CD4-positive, alpha-beta T cell treated with Interleukin-12 subunit alpha and Interleukin-12 subunit beta, for 1 hour (primary cell): ENCODE measurements around the gene NME5.

Source experiments
- DNase-seq: peaks from one replicate; pipeline ENCODE4 v3.0.0-alpha.2; 2020

Gene NME5

DNA sequence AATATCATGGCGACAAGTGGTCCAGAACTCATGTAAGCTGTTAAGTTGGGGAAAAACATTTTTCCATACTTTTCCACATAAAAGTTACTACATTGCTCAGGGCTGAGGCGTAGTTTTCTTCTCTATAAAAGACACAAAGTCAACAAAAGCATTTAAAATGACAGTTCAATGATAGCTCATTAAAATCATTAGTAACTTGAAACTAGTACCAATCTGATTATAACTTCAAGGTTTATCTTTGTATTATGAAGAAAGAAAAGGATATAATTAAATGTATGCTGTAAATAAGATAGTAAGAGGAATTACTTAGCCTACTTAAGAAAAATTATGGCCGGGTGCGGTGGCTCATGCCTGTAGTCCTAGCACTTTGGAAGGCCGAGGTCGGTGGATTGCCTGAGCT, 9.9 kb downstream of the NME5 start:
- DNase-seq, result no peak

DNA sequence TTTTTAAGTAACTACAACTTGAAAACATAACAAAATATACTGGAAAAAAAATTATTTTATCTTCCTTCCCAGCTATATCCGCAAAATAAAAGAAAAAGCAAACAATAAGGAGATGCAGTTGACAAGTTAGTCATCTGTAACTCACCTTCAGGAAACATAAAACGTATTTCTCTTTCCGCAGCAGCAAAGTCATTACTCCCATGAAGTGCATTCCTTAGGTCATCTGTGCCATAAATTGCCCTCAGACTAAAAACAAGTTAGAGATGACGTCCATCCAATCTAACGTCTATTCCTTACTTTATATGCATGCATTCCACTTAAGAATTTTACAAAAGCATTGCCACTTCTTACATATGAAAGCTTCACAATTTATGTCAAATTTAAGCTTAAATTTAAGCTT, 10.9 kb downstream of the NME5 start:
- no peak for DNase-seq

DNA sequence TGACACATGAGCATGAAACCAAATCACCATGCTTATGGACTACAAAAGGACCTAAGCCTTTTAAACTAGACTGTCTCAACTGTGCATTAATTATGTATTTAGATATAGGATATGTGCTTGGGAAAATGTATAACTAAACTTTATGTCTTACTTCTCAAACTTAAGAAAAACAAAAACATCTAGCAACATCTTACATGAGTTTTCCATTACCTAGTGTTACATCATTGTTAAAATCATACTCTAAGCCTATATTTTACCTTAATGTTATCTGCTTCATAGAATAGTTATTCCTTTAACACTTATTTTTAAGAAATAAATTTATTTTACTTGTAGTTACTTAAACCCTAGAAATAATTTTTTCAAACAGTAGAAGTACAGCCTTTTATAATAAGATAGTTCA, 24.0 kb downstream of the NME5 start:
- DNase-seq, result no peak

DNA sequence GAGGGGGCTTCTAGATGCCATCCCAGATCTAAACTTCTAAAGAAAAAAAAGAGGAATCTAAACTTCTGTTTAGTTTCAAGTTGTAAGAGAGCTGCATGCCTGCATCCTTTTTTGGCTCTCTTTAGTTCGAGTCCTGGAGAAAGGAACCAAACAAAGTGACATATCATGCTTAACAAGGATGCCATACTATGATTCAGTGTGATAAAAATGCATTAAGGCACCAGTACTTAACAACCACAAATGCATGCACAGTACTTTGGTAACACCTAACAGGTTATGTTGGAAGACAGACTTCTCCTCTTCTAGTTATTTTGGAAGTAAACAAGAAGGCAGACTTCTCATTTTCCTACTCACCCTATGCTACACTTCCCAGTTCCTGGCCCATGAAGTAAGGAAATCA, 27.3 kb downstream of the NME5 start:
- DNase-seq, result no peak

DNA sequence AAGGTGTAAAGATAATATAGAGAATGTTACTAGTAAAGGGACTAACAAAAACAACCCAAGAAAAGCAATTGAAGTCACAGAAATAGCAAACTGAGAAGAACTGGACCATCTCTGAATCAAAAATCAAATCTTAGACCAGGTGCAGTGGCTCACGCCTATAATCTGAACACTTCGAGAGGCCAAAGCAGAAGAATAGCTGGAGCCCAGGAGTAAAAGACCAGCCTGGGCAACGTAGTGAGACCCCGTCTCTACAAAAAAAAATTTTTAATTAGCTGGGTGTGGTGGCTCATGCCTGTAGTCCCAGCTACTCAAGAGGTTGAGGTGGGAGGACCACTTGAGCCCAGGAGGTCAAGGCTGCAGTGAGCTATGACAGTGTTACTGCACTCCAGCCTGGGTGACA, 28.0 kb downstream of the NME5 start:
- no peak for DNase-seq

DNA sequence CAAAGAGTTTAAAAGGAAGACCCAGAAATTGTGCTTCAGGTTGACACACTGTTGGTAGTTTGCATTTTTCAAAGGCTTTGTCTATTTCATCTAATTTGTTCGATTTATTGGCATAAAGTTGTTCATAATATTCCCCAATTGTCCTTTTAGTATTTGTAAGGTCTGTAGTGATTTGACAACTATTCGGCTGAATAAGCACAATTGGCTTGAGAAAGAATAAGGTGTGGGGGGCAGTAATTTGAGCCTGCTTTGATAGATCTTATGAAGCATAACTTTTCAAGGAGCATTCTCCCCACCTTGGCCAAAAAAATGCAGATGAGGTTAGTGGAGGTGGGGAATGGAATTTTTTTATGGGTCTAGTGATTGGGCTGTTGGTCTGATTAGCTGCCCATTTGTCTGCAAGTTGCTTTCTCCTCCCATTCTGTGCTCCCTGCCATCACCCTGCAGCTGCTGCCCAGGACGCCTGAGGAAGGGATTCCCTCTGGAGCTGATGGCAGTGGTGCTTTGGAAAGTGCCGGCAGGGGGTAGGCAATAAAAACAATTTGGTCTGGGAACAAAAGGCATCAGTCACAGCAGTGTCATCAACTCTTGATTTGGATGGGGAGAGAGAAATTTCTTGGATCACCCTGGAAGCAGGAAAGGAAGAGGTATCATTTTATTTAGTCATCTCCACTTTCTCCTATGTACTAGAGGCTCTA, 28.8 kb downstream of the NME5 start:
- no peak for DNase-seq

DNA sequence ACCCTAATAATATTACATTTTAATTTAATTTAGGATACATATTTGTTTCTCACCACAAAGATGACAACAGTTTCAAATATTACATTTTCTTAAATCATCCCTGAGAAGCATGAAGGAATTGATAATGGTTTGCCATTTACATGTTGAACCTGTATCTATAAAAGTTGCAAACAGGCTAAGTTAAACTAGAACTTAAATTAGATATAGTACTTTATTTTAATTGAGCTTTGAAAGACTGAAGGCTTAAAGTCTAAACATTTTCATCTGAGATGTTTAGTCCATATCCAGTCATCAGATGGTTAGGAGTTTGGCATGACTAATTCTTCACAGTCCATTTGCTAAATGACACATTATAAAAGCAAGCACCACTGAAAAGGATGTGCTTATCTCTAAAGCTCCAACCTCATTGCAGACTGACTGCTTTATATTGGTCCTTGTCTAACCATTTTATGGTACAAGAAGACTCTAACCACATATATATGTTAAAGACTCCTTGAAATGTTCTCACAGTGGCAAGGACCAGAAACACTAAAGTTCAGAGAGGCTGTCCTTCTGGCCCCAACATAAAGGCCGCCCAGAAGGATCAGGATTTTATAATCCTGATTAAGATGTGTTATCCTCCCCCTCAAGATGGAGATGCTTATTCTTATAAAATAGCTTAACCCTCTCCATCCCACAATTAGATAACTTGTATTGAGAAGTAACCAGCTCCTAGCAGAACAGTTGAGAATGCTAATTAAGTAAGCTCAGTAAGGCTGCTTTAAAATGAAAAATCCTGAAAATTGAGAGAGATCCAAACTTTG, 29.6 kb downstream of the NME5 start:
- no peak for DNase-seq

DNA sequence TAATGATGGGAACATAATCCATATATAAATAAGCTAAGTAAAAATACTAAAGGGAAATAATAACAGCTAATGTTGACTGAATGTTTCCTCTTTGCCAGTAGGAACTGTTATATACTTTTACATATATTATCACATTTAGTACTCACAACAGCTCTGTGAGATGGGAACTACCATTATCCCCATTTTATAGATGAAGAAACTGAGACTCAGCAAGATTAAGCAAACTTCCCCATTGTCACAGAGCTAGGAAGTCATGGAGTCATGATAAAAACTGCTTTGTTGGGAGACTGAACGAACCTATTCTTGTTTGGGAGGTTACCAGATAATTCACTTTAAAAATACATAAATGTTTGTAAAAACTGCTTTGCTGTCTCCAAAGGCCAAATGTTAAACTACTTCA, 32.0 kb downstream of the NME5 start:
- DNase-seq, result no peak

DNA sequence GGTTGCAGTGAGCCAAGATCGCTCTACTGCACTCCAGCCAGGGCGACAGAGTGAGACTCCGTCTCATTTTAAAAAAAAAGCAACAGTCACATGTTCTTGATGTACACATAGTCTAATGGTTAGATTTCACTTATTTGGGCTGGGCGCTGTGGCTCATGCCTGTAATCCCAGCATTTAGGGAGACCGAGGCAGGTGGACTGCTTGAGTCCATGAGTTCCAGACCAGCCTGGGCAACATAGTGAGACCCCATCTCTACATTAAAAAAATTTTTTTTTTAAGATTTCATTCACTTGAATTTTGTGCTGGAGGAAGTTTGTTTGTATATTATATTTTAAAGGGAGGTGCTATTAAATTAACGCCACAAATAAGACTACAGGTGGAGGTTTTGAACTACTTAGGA, 33.5 kb downstream of the NME5 start:
- no peak for DNase-seq

DNA sequence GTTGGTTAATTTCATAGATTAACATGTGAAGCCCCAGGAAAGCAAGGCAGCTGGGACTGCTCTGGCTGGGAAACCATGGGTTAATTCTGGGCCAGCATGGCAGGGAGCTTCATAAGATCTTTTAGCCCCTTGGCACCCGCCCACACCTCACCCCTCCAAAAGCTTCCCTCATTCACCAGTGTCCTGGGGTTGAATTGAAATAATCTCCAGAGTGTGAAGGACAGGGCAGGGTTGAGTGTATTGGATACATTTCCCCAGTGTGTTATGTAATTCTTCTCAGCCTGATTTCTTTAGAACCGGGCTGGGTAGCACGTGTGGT, 36.0 kb downstream of the NME5 start:
- DNase-seq, result no peak

DNA sequence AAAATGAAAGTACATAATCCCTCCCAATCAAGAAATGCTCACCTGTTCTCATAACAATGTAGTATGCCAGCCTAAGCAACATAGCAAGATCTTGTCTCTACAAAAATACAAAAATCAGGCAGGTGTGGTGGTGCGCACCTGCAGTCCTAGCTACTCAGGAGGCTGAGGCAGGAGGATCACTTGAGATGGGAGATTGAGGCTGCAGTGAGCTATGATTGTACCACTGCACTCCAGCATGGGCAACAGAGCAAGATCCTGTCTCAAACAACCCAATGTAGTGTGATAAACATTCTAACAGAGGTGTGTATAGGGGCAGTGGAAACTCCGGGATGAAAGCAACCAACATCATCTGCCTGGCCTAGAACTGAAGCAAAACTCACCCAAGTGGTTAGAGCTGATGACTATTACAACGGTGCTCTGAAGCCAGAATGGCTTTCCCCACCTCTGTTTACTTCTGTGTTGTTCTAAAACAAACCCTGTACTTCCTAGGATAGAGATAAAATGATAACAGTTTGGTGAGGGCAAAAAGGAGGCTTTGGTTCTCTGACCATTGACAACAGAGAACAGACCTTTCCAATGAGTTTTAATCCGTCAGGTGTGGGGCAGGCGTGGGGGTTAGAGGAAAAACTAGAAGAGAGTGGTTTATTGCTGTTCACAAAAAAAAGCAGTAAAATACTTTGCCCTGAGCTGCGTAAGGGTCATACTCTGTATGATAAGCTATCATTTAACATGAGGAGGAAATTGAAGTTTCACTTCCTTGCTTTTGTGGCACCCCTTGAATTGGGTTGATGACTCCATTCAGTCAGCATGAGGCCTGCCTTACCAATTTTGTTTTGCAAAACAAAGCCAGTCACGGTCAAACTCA, 36.5 kb downstream of the NME5 start:
- DNase-seq, result no peak

DNA sequence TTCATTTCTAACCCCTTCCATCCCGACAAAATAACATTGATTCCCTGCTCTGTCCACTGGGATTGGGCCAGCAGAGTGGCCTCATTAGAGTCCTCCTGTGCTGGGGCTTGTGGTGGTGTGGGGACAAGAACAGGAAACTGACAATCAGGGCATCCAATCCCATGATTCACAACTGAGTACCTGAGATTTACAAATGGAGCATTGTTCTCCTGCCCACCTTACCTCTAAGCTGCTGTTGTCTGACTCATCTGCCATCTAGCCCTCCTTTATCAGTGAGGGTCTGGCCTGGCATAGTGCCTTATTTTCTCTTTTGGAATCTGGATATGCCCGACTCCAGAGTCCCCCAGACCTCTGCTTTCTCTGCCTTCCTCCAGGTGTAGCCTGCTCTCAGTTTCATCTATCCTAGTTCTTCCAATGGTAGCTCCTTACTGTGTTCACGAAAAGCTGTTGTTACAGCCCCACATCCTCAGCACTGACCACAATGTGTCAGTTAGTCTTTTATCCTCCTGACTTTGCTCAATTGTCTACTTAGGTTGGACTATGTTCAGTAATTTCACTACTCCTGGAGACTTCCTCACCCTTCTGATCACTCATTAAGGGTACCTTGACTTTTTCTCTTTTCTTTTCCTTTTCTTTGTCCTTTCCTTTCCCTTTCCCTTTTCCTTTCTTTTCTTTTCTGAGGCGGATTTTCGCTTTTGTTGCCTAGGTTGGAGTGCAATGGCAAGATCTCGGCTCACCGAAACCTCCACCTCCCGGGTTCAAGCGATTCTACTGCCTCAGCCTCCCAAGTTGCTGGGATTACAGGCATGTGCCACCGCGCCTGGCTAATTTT, 42.0 kb downstream of the NME5 start:
- DNase-seq, result no peak

DNA sequence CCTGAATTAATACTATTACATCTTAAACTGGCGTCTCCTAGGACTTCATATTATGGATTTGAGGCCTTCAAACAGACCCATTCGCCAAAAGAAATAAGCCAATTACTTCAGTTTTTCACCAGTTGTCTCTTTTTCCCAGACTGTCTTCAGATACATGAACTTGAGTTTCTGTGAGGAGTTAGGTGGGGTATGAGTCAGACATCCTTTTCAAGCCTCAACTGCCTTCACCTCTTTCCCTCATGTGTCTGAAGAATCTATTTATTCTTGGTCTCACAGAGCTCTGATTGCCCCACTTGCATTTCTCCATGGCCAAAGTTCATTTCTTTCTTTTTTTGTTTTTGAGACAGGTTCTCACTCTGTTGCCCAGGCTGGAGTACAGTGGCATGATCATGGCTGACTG, 42.9 kb downstream of the NME5 start:
- DNase-seq, result no peak

DNA sequence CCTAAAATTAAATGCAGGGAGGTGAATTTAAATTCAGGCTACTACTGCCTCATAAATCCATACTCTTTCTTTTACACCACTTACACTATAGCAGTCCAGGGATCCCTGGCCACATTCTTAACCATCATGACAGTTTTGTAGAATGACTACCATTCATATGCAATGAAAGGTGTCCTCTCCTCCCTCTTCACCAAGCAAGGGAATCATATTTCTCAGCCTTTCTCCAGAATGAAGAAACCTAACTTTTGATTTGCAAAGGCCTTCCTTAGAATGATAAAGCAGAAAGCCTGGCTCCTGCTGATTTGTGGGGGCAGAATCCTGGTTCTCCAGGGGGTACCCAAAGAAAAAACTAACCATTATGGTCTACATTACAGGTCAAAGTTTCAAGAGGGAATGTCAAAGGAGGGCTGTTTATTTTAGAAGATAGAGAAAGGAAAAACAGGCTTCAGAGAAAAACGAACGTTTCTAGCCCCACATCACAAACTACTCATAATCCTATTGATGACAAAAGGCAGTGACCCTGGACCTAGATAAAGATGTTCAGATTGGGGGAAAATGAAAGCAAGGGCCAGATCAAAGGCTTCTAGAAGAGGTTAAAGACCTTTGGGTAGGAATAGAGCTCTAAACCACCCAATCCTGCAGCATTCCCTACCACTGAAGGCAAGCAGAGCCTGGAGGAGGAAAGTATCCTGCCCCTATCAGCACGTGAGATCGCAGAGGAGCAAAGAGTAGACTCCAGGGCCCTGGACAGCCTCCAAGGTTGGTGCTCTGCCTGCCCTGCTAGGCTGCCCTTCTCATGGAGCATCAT, 43.9 kb downstream of the NME5 start:
- no peak for DNase-seq

DNA sequence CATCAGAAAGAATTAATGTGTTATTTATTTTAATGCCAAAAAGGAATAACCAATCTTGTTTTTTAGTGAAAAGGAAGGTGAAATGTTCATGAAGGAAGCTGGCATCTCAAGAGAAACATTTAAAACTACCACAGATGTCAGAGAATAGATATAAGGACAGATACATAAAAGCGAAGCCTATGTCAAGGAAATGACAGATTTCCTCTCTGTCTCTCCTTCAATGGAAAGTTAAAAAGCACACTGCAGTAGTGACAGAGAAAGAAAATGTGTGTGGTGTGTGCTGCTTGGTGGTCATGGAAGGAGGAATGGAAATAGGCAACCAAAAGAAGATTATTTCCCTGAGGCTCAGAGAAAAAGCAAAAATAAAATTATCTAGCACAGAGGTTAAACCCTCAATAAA, 46.2 kb downstream of the NME5 start:
- no peak for DNase-seq

DNA sequence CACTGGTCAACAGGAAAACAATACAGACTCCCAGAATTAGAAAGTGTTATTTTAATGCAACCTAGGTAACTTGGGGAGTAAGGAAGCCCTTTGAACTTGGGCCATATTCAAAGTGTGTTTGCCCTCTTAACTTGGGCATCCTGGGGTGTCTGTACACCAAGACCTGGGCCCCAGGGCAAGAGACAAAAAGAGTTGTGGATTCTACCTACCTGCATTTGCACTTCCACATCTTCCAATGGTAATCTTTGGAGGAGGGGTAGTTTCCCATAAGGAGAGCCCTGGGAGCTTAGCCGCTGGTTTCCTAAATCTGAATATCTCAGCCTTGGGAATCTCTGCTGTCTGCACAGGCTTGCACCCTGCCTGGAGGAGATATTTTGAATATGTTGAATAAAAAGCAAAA, 46.9 kb downstream of the NME5 start:
- DNase-seq, result no peak

DNA sequence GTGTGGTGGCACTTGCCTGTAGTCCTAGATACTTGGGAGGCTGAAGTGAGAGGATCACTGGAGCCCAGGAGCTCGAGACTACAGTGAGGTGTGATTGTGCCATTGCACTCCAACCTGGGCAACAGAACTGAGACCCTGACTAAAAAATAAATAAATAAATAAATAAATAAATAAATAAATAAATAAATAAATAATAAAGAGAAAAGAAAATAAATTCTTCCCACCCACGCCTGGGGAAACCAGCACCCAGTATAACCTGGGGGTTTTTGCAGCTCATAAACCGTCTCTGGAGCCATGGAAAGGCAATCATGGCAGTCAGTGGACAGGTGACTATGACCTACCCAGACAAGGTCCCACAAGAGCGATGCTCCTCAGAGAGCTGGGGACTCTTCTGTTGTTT, 47.5 kb downstream of the NME5 start:
- DNase-seq, result no peak

DNA sequence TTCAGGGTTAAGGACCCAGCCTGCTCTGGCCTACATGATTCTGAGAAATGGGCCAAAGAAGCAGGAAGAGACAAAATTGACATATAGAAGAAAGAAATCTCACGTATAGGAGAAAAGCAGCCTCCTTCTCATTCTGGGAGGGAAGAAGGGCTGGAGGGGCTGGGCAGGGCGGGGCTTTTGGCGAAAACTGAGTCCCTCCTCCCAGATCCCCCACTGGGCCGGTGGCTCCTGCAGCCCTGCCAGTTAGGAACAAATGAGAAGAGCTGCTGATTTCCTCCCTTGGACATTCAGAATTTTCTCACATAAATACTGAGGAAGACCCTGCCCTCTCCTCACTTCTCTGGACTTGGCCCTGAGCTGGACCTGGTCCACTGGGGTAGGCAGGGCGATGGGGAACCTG, 55.5 kb downstream of the NME5 start, which contains the start of gene WNT8A:
TSS of gene WNT8A (plus strand) at position 332 of the 400 bp plus-strand sequence. CDS start 95 bp downstream, outside the sequence.
- DNase-seq, result no peak

DNA sequence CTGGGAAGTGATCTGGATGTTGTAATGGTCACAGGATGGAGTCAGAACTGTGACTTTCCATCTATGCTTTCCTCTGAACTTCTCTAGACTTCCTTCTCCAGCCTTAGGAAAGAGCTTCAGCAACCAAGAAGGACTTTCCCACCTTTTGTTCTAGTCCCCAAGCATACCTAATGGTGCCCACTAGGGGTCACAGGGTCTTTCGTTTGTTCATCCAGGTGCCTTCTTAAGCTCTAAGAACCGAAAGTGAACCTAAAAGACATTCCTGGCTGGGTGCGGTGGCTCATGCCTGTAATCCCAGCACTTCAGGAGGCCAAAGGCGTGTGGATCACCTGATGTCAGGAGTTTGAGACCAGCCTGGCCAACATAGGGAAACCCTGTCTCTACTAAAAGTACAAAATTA, 57.2 kb downstream of the NME5 start:
- DNase-seq, result no peak

DNA sequence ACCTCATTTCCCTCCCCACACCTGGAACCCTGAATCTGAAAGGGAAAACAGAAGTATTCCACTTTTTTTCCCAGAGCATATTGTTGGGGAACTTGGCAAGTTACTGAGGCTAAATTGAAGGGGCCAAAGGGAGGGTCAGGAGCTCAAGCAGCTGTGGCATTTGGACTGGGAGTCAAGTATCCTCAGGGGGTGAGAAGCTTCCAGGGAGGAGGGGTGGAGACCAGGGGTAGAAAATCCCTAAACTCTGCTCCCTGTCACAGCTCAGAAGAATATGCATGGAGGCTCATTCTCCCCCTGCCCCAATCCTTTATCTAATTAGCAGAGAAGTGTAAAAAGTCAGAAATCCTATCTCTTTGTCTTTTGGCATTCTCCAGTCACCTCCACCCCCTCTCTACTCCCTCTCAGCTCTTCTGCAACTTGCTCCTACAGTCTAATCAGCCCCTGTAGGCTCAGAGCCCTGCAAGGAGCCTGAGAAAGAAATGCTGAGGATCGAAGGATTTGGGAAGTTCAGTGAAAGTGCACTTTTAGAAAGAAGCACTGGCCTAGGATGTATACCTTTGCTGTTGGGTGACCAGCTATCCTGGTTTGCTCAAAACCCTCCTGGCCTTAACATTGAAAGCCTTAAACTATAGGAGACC, 61.1 kb downstream of the NME5 start:
- no peak for DNase-seq

DNA sequence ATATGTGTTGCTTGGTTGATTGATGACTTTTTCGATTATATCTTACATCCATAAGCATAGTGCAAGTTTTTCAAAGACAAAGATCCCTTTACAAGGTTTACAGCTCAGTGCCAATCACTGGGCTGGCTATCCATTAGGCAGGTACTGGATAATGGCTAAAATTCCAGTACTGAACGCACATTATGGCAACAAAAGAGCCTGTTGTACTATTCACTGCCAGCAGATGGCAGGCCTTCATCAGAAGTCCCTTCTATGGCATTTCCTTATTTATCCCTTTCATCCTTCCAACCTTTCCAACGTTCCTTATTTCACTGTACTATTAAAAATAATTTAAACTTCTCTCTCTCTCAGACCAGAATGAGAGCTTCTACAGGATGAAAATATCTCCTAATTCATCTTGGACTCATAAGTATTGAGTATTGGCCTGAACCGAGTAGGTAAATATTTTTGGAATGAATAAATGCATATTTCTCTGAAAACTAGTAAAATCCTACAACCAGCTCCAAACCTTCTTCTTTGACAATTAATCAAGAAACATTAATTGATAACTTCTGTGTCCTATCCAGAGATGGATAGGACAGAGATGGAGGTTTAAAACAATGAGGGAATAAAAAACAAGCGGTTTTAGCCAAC, 62.0 kb downstream of the NME5 start:
- peak; percentile 56 for DNase-seq
